ENCODE measurements around the gene ZNG1A. TPM values are rescaled to one million over a fixed set of nuclear protein-coding genes. Genes with fewer than 3 reads are reported as not detected.

ZNG1A gene
- 10.2 and 15.7 TPM in 2 replicates for total RNA-seq

DNA sequence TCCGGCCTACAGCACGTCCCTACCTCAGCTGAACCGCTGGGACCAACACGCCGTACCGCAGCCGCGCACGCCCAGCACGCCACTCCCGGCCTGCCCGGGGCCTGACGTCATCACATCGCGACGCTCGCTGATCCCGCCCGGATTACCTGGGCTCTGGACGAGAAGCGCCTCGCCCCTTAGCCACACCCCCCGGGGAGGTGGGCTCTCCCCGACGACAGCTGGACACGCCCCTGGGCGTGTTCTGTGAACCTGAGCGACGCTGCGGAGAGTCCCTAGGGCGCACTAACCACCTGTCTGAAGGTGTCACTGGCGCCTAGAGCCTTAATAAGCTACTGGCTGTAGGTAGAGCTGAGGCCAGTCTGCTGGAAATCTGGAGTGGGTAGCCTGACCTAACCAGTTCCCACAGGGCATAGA lies at the start of gene ZNG1A:
Gene ZNG1A, minus strand, starts transcription at position 87 of the 414 bp plus-strand sequence. CDS start 87 bp downstream, outside the sequence.

DNA sequence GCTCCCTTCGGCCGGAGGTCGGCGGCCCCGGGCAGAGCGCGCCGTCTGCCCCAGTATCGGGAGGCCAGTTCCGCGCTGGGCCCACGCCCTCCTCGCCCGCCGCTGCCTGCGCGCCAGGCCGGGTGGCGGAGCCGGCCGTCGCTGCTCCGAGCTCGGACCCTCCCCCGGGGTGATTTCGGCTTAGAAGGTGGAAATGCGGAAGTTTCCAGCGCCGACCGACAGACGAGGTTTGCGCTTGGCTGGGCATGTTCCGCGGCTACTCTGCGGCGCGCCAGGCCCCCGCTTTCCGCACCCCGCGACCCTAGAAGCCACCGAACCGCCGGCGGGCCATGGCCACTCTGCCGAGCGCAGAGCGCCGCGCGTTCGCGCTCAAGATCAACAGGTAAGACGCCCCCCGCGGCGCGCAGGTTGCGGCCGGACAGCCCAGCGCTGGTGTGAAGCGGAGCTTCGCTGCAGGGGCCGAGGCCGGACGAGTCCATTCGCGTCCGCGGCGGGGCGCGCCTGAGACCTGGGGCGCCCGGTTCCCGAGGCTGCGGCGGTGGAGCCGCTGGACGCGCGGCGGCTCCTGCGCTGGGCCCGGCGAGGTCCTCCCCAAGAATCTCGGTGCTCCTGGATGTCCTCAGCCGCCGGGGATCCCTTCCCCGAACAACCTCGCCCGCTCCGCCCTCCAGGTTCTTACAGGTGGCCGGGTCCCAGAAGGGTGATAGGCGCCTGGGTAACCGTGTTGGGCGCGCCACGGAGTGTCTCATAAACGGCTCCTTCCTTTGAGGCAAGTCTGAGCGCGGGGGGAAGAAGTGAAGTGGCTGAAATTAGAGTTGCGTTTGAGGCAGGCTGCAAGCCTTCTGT lies 36.0 kb upstream of the ZNG1A start, which contains the start of gene DOCK8:
Gene DOCK8, plus strand, starts transcription at position 218 of the 846 bp plus-strand sequence. Its CDS starts 112 bp downstream, at position 330.

DNA sequence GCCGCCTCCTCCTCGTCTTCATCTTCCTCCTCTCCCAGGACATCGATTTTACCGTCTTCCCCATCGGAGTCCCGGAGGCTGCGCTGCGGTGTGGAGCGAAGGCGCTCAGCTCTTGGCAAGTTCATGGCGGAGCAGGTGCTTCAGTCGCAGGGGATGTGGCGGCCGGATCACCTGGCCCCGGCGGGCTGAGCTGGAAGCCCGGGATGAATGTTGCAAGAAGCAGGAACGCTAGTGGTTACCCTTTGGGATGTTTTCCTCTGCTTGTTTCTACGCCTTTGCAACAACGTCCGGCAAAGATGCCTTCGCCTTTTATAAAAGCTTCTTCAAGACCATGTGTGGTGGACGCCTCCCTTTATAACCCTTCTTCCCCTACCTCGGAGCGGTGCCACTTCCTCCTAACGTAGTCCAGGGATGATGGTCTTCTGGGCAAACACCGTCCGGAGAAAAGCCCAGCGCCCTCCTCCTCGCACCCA lies 60.8 kb downstream of the ZNG1A start, which contains the start of gene FOXD4:
Gene FOXD4, minus strand, starts transcription at position 423 of the 473 bp plus-strand sequence. Its CDS starts 298 bp downstream, at position 125.

Other genes with a start within 250 kb of the ZNG1A start
- gene WASHC1, start 149.6 kb downstream of the ZNG1A start, total RNA-seq = 4.6 and 7.2 TPM in 2 replicates
- 0.13 and 0.17 TPM in 2 replicates for gene FOXD4, start 60.6 kb downstream of the ZNG1A start, total RNA-seq
- gene DOCK8, start 35.8 kb upstream of the ZNG1A start, total RNA-seq = 0.07 and 0.26 TPM in 2 replicates

Data from smooth muscle cell of the pulmonary artery (primary cell).